ENCODE measurements around the gene PLVAP. TPM values are rescaled to one million over a fixed set of nuclear protein-coding genes. Genes with fewer than 3 reads are reported as not detected.

Gene PLVAP
- total RNA-seq, 4 donors from 2014 or later = 37.4 to 155 (median 117) TPM

- intact Hi-C loops (cut with DNase I) = no loop called here
- Histone ChIP-seq H3K4me1 (peaks cover 31 to 61% (median 51%) of the 10 kb centered on the region in 4 donors), H3K4me3 (peak within 1 kb of the TSS; percentile 74 to 93 (median 84)), H3K9me3 (no peaks in the 10 kb centered on the region), H3K27me3 (peaks cover 0 to 9% (median 0%) of the 10 kb centered on the region in 4 donors), H3K27ac (replicated peaks in 1 of 4) (peak within 1 kb of the TSS; percentile 91 to 98 (median 96)), H3K36me3 (peaks cover 0 to 29% (median 13%) of the 10 kb centered on the region in 4 donors)
- DNase-seq (ENCODE audit: extremely low spot score) = peak; percentile 99
- TF ChIP-seq CTCF (IDR thresholded peaks at IDR 0.05) (peak in 1 of 3 experiments; percentile 17), EP300 (IDR thresholded peaks at IDR 0.05) (no peak), POLR2AphosphoS5 (IDR thresholded peaks at IDR 0.05) (peak; percentile 74 to 84), POLR2A (IDR thresholded peaks at IDR 0.05; ENCODE audit: low read depth) (no peak)
- WGBS = 0% methylated on average over 33 of the region's 41 CpGs
Observed at GRCh38 chr19:17336872-17337674, 40.1 kb downstream of the PLVAP start, which contains the start of gene GTPBP3. Gene GTPBP3, plus strand, starts transcription at chr19:17337553. Its CDS starts 59 bp downstream, at chr19:17337612.

- Histone ChIP-seq H3K27me3 (peaks cover 0 to 18% (median 0%) of the 10 kb centered on the region in 4 donors), H3K36me3 (peaks cover 0 to 21% (median 10%) of the 10 kb centered on the region in 4 donors), H3K9me3 (no peaks in the 10 kb centered on the region), H3K4me1 (peaks cover 31 to 56% (median 49%) of the 10 kb centered on the region in 4 donors), H3K27ac (replicated peaks in 1 of 4) (peak overlapping the region in 2 of 4 donors; percentile 68 to 98), H3K4me3 (peak overlapping the region in 2 of 4 donors; percentile 78 to 90)
- WGBS = 67% methylated on average over 10 of the region's 10 CpGs
- DNase-seq (ENCODE audit: extremely low spot score) = no peak
- TF ChIP-seq EP300 (IDR thresholded peaks at IDR 0.05) (no peak), POLR2A (IDR thresholded peaks at IDR 0.05; ENCODE audit: low read depth) (no peak), POLR2AphosphoS5 (IDR thresholded peaks at IDR 0.05) (no peak), CTCF (IDR thresholded peaks at IDR 0.05) (no peak)
- intact Hi-C loops (cut with DNase I) = no loop called here
Observed at GRCh38 chr19:17335575-17335974, 41.6 kb downstream of the PLVAP start.

DNA sequence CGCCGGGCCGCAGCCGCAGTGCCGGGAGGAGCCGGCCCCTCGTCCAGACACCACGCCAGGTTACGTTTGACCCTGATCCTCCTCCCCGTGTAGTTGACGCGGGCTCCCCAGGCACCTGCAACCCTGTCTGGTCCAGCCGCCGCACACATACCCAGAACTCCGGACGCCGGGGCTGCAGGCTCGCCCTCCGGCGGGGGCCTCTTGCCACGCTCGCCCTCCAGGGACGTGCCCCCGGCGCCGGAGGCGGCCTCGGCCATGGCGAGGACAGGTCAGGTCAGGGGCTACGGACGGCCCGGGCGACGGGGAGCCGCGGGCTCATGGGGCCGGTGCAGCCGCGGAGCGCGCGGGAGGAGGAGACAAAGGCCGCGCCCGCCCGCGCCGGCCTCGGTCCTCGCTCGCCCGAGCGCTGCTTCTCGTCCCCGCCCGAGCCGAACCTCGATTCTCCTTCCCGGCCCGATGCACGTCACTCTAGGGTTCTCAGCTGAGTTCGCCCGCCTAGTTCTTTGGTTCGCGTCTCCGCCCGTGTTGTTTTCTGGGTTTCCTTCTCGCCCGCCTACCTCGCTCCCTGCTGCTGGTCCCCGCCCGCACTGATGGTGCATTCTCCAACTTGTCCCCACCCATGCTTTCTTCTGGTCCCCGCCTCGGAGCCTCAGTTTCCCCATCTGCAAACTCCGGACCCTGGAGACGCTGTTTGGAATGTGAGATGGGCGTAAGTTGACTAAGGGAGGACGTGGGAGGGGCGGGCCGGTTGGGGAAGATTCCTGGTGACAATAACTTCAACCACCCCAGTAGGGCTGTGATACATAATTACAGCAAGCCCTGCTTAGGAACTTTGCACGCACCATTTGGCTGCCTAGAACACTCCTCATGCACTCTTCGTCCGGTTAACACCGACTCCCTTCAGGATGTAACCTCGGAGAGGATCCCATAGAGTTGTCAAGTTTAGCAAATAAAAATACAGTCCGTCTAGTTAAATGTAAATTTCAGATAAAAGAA is 42.4 kb downstream of the PLVAP start, which contains the start of gene ANO8:
TSS of gene ANO8 (minus strand) at position 442 of the 996 bp plus-strand sequence. CDS start at position 257, 185 bp downstream.
- Histone ChIP-seq H3K27ac (replicated peaks in 1 of 4) (peak within 1 kb of the TSS; percentile 68 to 98 (median 74)), H3K36me3 (peaks cover 0 to 30% (median 13%) of the 10 kb centered on the region in 4 donors), H3K27me3 (peaks cover 0 to 27% (median 0%) of the 10 kb centered on the region in 4 donors), H3K9me3 (no peaks in the 10 kb centered on the region), H3K4me3 (peak within 1 kb of the TSS; percentile 67 to 83 (median 75)), H3K4me1 (peaks cover 31 to 52% (median 47%) of the 10 kb centered on the region in 4 donors)
- intact Hi-C loops (cut with DNase I) = no loop called here
- TF ChIP-seq CTCF (IDR thresholded peaks at IDR 0.05) (peak in 1 of 3 experiments; percentile 26), POLR2A (IDR thresholded peaks at IDR 0.05; ENCODE audit: low read depth) (no peak), POLR2AphosphoS5 (IDR thresholded peaks at IDR 0.05) (peak; percentile 60 to 86), EP300 (IDR thresholded peaks at IDR 0.05) (no peak)
- DNase-seq (ENCODE audit: extremely low spot score) = peak; percentile 98
- 1% methylated on average over 55 of the region's 86 CpGs for WGBS

DNA sequence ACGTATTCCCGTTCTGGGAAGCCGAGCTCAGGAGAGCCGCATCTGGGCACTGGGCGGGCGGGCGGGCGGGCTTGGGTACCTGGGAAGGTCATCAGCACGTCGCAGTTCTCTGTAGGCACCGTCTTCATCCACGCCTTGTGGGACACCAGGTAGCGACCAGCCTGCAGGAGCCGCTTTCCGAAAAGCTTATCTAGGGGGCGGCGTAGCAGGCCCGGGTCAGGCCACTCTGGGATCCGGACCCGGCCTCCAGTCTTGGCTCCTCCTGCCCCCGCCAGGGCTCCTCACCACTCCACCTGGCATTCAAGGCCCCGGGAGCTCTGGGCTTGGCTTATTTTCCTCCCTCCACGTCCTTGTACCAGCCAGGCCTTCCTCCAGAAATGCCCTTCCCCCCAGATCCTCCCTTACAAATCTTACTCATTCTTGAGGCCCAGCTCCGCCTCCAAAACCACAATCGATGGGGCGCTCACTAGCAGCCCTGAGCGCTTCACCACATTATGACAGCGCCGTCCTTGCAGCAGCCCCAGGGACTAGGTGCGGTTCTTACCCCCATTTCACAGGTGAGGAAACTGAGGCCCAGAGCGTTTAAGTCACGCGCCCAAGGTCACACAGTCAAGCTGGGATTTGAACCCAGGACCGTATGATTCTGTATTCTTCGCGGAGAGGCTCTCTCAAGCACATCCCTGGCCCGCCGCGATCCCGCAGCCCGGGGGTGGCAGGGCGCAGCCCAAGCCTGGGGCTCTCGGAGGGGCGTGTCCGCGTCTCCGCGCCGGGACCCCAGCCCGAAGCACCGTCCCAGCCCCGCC is 43.3 kb downstream of the PLVAP start:
- H3K4me3 ChIP-seq = peak overlapping the region; percentile 67 to 83 (median 75)
- H3K4me1 ChIP-seq = peaks cover 34 to 60% (median 52%) of the 10 kb centered on the region in 4 donors
- H3K36me3 ChIP-seq = peaks cover 0 to 25% (median 13%) of the 10 kb centered on the region in 4 donors
- DNase-seq (ENCODE audit: extremely low spot score) = no peak
- peak overlapping the region; percentile 68 to 77 (median 74) for H3K27ac ChIP-seq (replicated peaks in 1 of 4)
- intact Hi-C loops (cut with DNase I) = no loop called here
- no peak for TF ChIP-seq EP300 (IDR thresholded peaks at IDR 0.05)
- H3K27me3 ChIP-seq = peaks cover 0 to 36% (median 2%) of the 10 kb centered on the region in 4 donors
- 68% methylated on average over 28 of the region's 52 CpGs for WGBS
- H3K9me3 ChIP-seq = no peaks in the 10 kb centered on the region
